GM06990 (cell line): ENCODE measurements around the gene GBA2.
A peak's percentile ranks its signal among the peaks of the same experiment; 100 is the strongest.

Experiments
- DNase-seq: peaks from one replicate; pipeline ENCODE4 v3.0.0-alpha.2; 2011; ENCODE audit not compliant: insufficient read length; ENCODE audit errors: extremely low read depth
- H3K27me3 ChIP-seq: replicated peaks from 2 replicates; pipeline ENCODE4 v1.6.0; 2011; ENCODE audit warnings: low read length; ENCODE audit not compliant: control insufficient read depth, insufficient read depth
- H3K36me3 ChIP-seq: 2 replicates; pipeline ENCODE4 v1.5.1; 2011; ENCODE audit warnings: low read length; ENCODE audit not compliant: control insufficient read depth, insufficient read depth
- H3K4me3 ChIP-seq: replicated peaks from 2 replicates; pipeline ENCODE4 v1.5.1; 2011; ENCODE audit warnings: low read depth, mild to moderate bottlenecking, control low read depth, low read length
- TF ChIP-seq, protein P1 (sequence below): IDR thresholded peaks from 2 replicates; pipeline ENCODE4 v1.5.1; 2011; ENCODE audit warnings: low read length, control low read depth, mild to moderate bottlenecking, inconsistent platforms; ENCODE audit not compliant: insufficient read depth, poor library complexity, severe bottlenecking

The GBA2 gene

DNA sequence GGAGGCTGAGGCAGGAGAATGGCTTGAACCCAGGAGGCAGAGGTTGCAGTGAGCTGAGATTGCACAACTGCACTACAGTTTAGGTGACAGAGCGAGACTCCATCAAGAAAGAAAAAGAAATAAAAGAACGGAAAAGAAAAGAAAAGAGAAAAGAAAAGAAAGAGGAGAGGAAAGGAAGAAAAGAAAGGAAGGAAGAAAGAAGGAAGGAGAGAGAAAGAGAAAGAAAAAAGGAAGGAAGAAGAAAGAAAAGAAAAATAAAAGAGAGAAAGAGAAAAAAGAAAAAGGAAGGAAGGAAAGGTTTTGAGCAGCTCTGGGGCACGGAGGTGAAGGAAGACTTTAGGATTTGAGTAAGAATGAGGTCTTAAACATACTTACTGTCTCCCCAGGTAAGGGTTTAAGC is 35.5 kb downstream of the GBA2 start:
- DNase-seq: no peak
- no peaks in the 10 kb centered on the region for H3K27me3 ChIP-seq
- no peak overlapping the region for H3K4me3 ChIP-seq
- peaks cover 60% of the 10 kb centered on the region for H3K36me3 ChIP-seq
- TF ChIP-seq, protein P1, sequence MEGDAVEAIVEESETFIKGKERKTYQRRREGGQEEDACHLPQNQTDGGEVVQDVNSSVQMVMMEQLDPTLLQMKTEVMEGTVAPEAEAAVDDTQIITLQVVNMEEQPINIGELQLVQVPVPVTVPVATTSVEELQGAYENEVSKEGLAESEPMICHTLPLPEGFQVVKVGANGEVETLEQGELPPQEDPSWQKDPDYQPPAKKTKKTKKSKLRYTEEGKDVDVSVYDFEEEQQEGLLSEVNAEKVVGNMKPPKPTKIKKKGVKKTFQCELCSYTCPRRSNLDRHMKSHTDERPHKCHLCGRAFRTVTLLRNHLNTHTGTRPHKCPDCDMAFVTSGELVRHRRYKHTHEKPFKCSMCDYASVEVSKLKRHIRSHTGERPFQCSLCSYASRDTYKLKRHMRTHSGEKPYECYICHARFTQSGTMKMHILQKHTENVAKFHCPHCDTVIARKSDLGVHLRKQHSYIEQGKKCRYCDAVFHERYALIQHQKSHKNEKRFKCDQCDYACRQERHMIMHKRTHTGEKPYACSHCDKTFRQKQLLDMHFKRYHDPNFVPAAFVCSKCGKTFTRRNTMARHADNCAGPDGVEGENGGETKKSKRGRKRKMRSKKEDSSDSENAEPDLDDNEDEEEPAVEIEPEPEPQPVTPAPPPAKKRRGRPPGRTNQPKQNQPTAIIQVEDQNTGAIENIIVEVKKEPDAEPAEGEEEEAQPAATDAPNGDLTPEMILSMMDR: no peak

DNA sequence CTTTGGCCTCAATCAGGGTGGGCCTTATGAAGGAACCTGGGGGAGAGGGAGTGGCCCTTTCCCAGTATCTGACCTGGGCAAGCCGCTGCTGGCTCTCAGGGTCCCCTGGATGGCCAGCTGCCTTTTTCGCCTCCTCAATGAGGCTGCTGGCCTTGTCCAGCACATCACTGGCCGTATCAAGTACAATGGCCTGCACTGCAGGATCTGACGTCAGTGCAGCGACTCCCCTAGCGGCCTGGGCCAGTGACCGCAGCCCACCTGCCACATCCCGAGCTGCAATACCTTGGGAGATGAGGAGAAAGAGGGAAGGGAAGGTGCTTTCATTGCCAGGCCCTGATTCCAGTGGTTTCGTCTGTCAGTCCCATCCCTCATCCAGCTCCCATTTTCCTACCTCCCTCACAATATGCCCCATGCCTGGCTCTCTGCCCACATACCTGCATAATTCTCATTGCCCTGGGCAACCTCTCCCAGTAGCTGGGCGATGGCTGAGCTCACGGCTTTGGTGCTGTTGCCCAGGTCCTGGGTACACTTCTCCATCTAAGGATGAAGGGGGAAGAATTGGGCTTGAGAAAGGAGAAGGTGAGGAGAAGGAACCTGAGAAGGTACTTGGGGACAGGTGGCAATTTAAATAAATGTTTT is 36.1 kb downstream of the GBA2 start:
- peaks cover 58% of the 10 kb centered on the region for H3K36me3 ChIP-seq
- TF ChIP-seq, protein P1: no peak
- no peak overlapping the region for H3K4me3 ChIP-seq
- no peak for DNase-seq
- no peaks in the 10 kb centered on the region for H3K27me3 ChIP-seq

DNA sequence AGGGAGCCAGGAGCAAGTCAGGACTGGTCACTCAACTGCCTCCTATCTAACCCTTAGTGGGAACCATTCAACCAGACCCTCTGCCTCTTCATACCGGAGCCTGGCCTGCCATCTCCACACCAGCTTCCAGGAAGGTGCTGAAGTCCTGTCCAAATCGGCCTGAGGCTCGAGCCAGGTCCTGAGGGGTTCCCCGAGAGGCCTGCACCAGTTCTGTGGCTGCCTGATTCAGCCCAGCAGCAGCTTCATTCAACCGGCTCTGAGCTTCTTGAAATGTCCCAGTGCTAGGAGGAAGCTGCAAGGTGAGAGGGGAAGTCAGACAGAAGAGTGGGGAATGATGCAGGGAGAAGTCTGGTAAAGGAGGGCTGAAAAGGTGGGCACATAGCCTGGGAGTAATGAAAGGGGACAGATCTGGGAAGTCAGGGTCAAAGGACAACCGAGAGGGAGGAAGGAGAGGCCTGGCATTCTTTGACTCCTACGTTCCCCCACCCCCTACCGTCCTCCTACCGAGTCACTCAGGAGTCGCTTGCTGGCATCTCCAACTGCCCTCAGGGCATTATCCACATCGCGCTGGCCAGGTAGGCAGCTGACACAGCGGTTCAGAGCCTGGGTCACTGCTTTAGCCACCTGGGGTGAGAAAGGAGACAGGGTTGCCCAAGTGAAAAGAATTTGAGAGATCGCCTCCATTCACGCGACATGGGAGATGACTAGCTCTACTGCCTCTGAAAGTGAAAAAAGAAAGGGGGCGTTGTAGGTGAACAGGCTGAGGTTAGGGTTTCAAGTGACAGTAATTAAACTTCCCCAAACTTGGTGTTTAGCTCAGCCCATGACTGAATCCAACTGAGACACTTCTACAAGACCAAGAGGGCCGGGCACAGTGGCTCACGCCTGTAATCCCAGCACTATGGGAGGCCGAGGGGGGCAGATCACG is 37.3 kb downstream of the GBA2 start:
- H3K36me3 ChIP-seq: peaks cover 58% of the 10 kb centered on the region

DNA sequence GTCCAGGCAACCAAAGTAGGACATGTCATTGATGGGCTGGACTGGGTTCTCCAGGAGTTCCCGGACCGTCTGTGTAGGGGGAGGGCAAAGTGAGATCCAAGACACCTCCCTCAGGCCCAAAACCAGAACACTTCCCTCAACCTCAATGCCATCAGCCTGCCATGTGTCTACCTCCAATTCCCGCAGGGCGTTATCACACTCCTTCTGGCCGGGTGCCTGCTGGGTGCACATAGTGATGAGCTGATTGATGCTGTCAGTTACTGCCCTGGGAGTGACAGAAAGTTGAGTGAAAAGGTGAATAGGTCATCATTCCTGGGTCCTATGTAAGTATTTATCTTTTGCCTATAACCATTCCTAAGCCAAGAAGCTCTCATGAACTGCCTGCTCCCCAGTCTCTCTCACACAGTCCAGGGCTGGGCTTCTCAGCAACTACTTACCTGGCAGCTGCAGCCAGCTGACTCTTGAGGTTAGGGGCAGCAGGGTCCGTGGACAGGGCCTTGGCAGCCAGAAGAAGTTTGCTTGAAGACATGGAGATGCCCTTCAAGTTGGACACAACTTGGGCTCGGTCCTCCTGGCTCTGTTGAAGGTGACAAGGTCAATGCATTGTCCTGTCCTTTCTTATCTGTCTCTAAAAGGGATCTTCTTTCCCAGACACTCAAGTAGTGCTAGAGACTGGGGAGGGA is 38.1 kb downstream of the GBA2 start:
- Histone ChIP-seq H3K36me3 (peaks cover 64% of the 10 kb centered on the region), H3K27me3 (no peaks in the 10 kb centered on the region), H3K4me3 (no peak overlapping the region)
- no peak for DNase-seq
- TF ChIP-seq, protein P1: no peak

More for the DNA sequence above, 37.3 kb downstream of the GBA2 start:
- DNase-seq: no peak
- TF ChIP-seq, protein P1: peak; percentile 2
- no peaks in the 10 kb centered on the region for H3K27me3 ChIP-seq
- H3K4me3 ChIP-seq: no peak overlapping the region

DNA sequence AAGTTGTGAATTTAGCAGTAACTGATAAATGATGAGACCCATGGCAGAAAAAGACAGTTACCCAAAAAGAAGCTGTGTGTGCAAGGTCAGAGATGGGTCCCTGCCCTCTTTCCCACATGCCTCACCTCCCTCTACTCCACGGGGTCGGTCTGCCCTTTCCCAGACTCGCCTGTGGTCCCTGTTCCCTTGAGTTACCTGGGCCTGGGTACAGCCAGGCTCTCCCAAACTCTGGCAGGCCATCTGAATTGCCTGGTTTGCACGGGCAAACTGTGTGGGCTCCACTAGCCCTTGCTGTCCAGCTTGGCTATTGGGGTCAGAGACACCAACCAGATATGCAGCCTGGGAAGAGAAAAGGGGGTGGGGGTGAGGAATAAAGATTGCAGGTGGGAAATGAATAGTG is 40.9 kb downstream of the GBA2 start:
- Histone ChIP-seq H3K27me3 (no peaks in the 10 kb centered on the region), H3K36me3 (peaks cover 70% of the 10 kb centered on the region)
- no peak for DNase-seq

More for the DNA sequence above, 40.9 kb downstream of the GBA2 start:
- TF ChIP-seq, protein P1: no peak
- no peak overlapping the region for H3K4me3 ChIP-seq
